GM12878 (cell line): ENCODE measurements around the gene ITGA11. TPM values are rescaled to one million over a fixed set of nuclear protein-coding genes. Genes with fewer than 3 reads are reported as not detected.

Experiments used
- ATAC-seq: fragments of 200-7000 bp; cut with Tn5 transposase; 3 replicates; pipeline ENCODE4 v1.9.1; 2020; ENCODE audit warnings: mild to moderate bottlenecking, moderate library complexity
- BruUV-seq: library from RNA; stranded (reverse); fragments of 400-500 nt; replicated peaks from 2 replicates; lab custom pipeline; 2021; lab: Mats Ljungman, UMichigan
- CTCF ChIA-PET: fragments of 300-600 bp; sonication (Branson Sonifier 250); formaldehyde crosslinking; extraction: SDS; loops from one replicate; lab custom pipeline; 2021; ENCODE audit warnings: inconsistent platforms; lab: Yijun Ruan, JAX
- POLR2A ChIA-PET: fragments of 350-600 bp; formaldehyde crosslinking; extraction: SDS; loops from one replicate; lab custom pipeline; 2021; ENCODE audit warnings: inconsistent platforms; lab: Charles Lee
- RAD21 ChIA-PET: fragments of 300-600 bp; sonication (Branson Sonifier 250); formaldehyde crosslinking; loops from one replicate; lab custom pipeline; 2023; ENCODE audit warnings: antibody characterized with exemption; ENCODE audit not compliant: unreplicated experiment; lab: Charles Lee
- SMC1A ChIA-PET: fragments of 300-600 bp; sonication (Branson Sonifier 250); formaldehyde crosslinking; loops from one replicate; lab custom pipeline; 2023; ENCODE audit not compliant: unreplicated experiment, uncharacterized antibody; lab: Charles Lee
- DNase-seq: peaks from one replicate; pipeline ENCODE4 v3.0.0-alpha.2; 2011; ENCODE audit warnings: low read depth, low spot score
- FAIRE-seq: peaks from 3 replicates; lab custom pipeline; 2011; peaks lifted over from hg19 to GRCh38; lab: Jason Lieb, UNC
- H2AFZ ChIP-seq: 2 replicates; pipeline ENCODE4 v1.6.0; 2011; ENCODE audit warnings: low read depth, low read length, control low read depth; ENCODE audit not compliant: control insufficient read depth
- H3K27ac ChIP-seq: 2 replicates; pipeline ENCODE4 v1.5.1; 2011; ENCODE audit warnings: control low read depth; ENCODE audit not compliant: control insufficient read depth, insufficient read depth
- H3K27me3 ChIP-seq, 2 experiments: replicated peaks in 1 of 2; 2 replicates each; pipeline versions ENCODE4 v1.6.0 to v1.6.1; 2011; ENCODE audit warnings: low read length in 1 of 2; ENCODE audit not compliant: control insufficient read depth in 2 of 2, insufficient read depth in 2 of 2
- H3K36me3 ChIP-seq, 2 experiments: 2 replicates each; pipeline ENCODE4 v1.5.1; 2011; ENCODE audit warnings: low read length in 1 of 2; ENCODE audit not compliant: control insufficient read depth in 2 of 2, insufficient read depth in 2 of 2
- H3K4me1 ChIP-seq: 2 replicates; pipeline ENCODE4 v1.6.1; 2011; ENCODE audit warnings: mild to moderate bottlenecking, low read length, moderate library complexity, mixed read lengths; ENCODE audit not compliant: control insufficient read depth, insufficient read depth
- H3K4me2 ChIP-seq: 2 replicates; pipeline ENCODE4 v1.6.0; 2011; ENCODE audit warnings: control low read depth; ENCODE audit not compliant: control insufficient read depth, insufficient read depth
- H3K4me3 ChIP-seq: fragments of 200-600 bp; sonication (generic); 2 replicates; pipeline ENCODE4 v1.5.1; 2016
- H3K79me2 ChIP-seq: 2 replicates; pipeline ENCODE4 v1.6.0; 2011; ENCODE audit warnings: low read length; ENCODE audit not compliant: control insufficient read depth, insufficient read depth
- H3K9ac ChIP-seq: 2 replicates; pipeline ENCODE4 v1.8.0; 2011; ENCODE audit warnings: low read length, control low read depth, mixed read lengths; ENCODE audit not compliant: control insufficient read depth, insufficient read depth
- H3K9me3 ChIP-seq: replicated peaks from 3 replicates; pipeline ENCODE4 v1.5.1; 2011; ENCODE audit warnings: mild to moderate bottlenecking, low read length; ENCODE audit not compliant: control insufficient read depth, insufficient read depth
- H4K20me1 ChIP-seq: 2 replicates; pipeline ENCODE4 v1.6.0; 2011; ENCODE audit not compliant: control insufficient read depth, insufficient read depth
- CUX1 ChIP-seq: IDR thresholded peaks from 2 replicates; pipeline ENCODE4 v1.6.1; 2012; ENCODE audit warnings: improper control_type of control experiment, low read depth, low read length; ENCODE audit not compliant: insufficient replicate concordance
- GATAD2B ChIP-seq: fragments of 450-650 bp; conservative IDR thresholded peaks from 2 replicates; pipeline ENCODE4 v1.6.1; 2017; ENCODE audit warnings: low read depth, mild to moderate bottlenecking, moderate library complexity
- HSF1 ChIP-seq: fragments of 150-350 bp; IDR thresholded peaks from 2 replicates; pipeline ENCODE4 v1.6.1; 2014; ENCODE audit warnings: mild to moderate bottlenecking, low read depth, low read length
- NBN ChIP-seq: fragments of 450-650 bp; IDR thresholded peaks from 2 replicates; pipeline ENCODE4 v1.6.1; 2016
- NFXL1 ChIP-seq: fragments of 450-650 bp; IDR thresholded peaks from 2 replicates; pipeline ENCODE4 v1.6.1; 2017; ENCODE audit warnings: antibody characterized with exemption, mild to moderate bottlenecking, borderline replicate concordance
- RB1 ChIP-seq: fragments of 450-650 bp; formaldehyde crosslinking; IDR thresholded peaks from 2 replicates; pipeline ENCODE4 v1.6.1; 2017; ENCODE audit warnings: mild to moderate bottlenecking, borderline replicate concordance
- RUNX3 ChIP-seq: IDR thresholded peaks from 2 replicates; pipeline ENCODE4 v1.6.1; 2012; ENCODE audit warnings: low read length, inconsistent platforms
- SMAD1 ChIP-seq: fragments of 450-650 bp; IDR thresholded peaks from 2 replicates; pipeline ENCODE4 v1.6.1; 2018; ENCODE audit warnings: mild to moderate bottlenecking, low read depth; ENCODE audit not compliant: partially characterized antibody
- ZNF592 ChIP-seq: fragments of 450-650 bp; IDR thresholded peaks from 2 replicates; pipeline ENCODE4 v1.6.1; 2017; ENCODE audit warnings: mild to moderate bottlenecking, moderate library complexity
- WGBS: methylation state at CpG from one replicate; pipeline ENCODE4 v1.1.6; 2016; ENCODE audit warnings: low lambda C conversion rate; ENCODE audit not compliant: insufficient replicate concordance, insufficient coverage; ENCODE audit errors: missing lambda C conversion rate; 5-methylcytosine and 5-hydroxymethylcytosine counted together
- in situ Hi-C: fragments of 300-500 bp; cut with MboI; formaldehyde crosslinking; loops from 9 replicates; pipeline ENCODE4 v1.14.3; 2018; ENCODE audit warnings: mixed read lengths
- intact Hi-C: fragments of 100-400 bp; cut with micrococcal nuclease; formaldehyde crosslinking; loops from one replicate; pipeline ENCODE4 v1.14.2; 2022; ENCODE audit not compliant: unreplicated experiment
- polyA plus RNA-seq, 11 experiments: library from polyadenylated mRNA; depleted of rRNA in 4 of 11; unstranded in 6 of 11; stranded (reverse) in 5 of 11; fragments of >200 nt; fragmentation: Nextera tagmentation in 4 of 11; fragmentation: Illumina TruSeq in 1 of 11; extraction: Ambion mirVana in 4 of 11; extraction: Trizol in 1 of 11; gene quantifications; 1 replicate in 1 of 11; 2 replicates in 10 of 11; pipeline versions ENCODE4 v1.2.1 to v1.2.3, GENCODE V29; 2011 to 2016; ENCODE audit warnings: inconsistent platforms in 2 of 11, missing spikeins in 2 of 11, low read depth in 1 of 11
- total RNA-seq, 4 experiments: library from RNA; depleted of rRNA in 3 of 4; stranded (reverse); fragments of >200 nt in 3 of 4; fragmentation: Illumina TruSeq in 1 of 4; extraction: Trizol in 1 of 4; gene quantifications; 2 replicates each; pipeline versions ENCODE4 v1.2.1 to v1.2.3, GENCODE V29; 2013 to 2021

Gene ITGA11
- total and polyA plus RNA-seq, 10 of the 15 experiments (the other 5 are each of a cell fraction or from before 2014, with no cell fraction given), result under 0.01 to 0.36 (median 0.13) TPM; not detected in 1

DNA sequence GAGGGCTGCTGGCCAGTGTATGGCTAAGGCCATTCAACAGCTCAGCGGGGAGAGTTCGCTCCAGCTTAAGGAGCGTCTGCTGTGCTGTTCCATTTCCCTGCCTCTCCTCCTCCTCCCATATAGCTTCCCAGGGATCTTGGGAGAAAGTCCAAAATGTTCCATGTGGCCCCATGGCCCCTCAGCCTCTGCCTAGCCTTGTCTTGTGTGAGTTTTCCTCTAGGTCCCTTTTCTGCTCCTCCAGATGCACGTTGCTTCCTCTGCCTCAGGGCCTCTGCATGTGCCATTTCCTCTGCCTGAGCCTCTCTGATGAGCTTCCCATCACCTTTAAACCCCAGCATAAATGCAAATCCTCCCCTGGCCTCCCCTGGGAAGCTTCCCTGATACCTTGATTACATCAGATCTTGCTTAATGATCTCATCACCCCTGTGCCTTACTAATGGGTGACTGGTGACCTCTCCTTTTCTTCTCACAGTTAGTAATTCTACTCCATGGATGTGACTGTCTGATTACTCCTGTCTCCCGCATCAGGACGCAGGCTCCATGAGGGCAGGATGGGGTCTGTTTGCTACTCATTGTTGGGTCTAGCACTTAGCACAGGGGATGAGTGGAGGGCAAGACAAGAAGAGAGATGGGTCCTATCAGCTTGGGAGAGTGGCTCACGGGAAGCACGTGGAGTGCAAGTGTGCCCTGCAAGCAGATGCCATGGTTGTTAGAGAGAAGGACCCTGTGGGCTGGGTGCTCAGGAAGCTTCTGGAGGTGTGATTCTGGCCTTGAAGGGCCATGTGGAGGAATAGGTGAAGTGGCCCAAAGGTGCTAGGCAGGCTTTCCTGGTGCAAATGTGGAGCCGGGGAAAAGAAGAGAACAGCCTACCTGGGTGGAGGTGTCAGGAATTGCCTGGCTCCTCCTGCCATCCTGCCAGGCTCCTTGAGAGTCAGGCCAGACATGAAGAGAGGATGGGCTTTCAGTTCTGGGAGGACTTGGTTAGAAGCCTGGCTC is 23.8 kb downstream of the ITGA11 start:
- no peaks in the 10 kb centered on the region for H3K27me3 ChIP-seq
- WGBS, result 54% methylated on average over 9 of the region's 9 CpGs
- ChIA-PET SMC1A (no interaction called here), POLR2A (no interaction called here), RAD21 (no interaction called here), CTCF (no interaction called here)
- no peak overlapping the region for H3K27ac ChIP-seq
- in situ Hi-C loops, result no loop called here
- no peak for DNase-seq
- FAIRE-seq, result no peak
- intact Hi-C loops, result no loop called here
- no peaks in the 10 kb centered on the region for H3K36me3 ChIP-seq
- H3K4me2 ChIP-seq, result no peak overlapping the region
- no peaks in the 10 kb centered on the region for H3K79me2 ChIP-seq
- no peaks in the 10 kb centered on the region for H3K4me1 ChIP-seq
- H4K20me1 ChIP-seq, result no peaks in the 10 kb centered on the region
- H3K9me3 ChIP-seq, result no peaks in the 10 kb centered on the region; the same call in 2 of the 3 replicates
- no peak overlapping the region for H3K9ac ChIP-seq
- H2AFZ ChIP-seq, result no peak overlapping the region
- BruUV-seq, result no TSS peak
- no peak for ATAC-seq
- no peak overlapping the region for H3K4me3 ChIP-seq
- no peak for TF ChIP-seq SMAD1
- no peak for TF ChIP-seq HSF1
- no peak for TF ChIP-seq NFXL1
- TF ChIP-seq GATAD2B, result no peak
- no peak for TF ChIP-seq RUNX3
- no peak for TF ChIP-seq NBN
- TF ChIP-seq CUX1, result no peak
- no peak for TF ChIP-seq ZNF592
- TF ChIP-seq RB1, result no peak
